GM21786 (cell line): ENCODE results near the gene EFHC1.
"Not testable (repeated sequence)": the region's sequence is repeated elsewhere in the genome, so short reads cannot be mapped to it uniquely, and the experiment has no call there.

ENCODE experiments used
- ATAC-seq: cut with Tn5 transposase; IDR thresholded peaks from one replicate; pipeline ENCODE4 v1.9.1; 2021; ENCODE audit not compliant: unreplicated experiment

EFHC1 gene

DNA sequence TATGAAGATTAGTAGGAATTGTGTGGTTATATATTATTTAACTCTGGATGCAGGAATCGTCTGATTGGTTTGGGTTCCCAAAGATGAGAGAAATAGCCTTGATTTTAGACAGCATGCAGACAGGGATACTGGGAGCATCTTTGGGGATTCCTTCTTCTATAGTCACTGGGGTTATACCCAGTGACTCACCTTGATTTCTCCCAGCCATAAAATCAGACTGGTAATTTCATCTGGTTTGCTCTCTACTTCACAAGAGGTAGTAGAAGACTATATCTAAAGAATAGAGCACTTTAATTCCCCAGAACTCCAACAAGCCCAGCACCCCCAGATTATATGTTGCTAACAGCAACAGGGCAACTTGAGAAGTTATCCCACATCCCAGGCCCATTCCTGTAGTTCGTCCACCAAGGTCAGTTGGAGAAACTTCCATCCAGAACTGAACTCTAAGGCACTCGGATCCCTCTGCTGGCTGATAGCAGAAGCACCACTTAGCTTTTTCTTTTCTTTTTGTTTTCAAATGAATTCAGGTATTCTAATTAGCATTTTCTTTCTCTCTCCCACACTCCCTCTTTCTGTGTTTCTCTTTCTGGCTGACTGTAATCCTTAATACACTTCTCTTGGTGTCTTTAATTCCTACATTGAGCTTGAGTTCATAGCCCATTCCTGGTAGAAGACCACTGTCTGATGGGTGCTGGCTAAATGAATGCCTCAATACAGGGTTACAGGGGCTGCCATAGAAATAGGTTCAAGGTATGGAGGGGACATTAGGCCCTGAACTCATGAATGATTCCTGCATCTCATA lies 20.4 kb upstream of the EFHC1 start:
- peak; percentile 46 for ATAC-seq

DNA sequence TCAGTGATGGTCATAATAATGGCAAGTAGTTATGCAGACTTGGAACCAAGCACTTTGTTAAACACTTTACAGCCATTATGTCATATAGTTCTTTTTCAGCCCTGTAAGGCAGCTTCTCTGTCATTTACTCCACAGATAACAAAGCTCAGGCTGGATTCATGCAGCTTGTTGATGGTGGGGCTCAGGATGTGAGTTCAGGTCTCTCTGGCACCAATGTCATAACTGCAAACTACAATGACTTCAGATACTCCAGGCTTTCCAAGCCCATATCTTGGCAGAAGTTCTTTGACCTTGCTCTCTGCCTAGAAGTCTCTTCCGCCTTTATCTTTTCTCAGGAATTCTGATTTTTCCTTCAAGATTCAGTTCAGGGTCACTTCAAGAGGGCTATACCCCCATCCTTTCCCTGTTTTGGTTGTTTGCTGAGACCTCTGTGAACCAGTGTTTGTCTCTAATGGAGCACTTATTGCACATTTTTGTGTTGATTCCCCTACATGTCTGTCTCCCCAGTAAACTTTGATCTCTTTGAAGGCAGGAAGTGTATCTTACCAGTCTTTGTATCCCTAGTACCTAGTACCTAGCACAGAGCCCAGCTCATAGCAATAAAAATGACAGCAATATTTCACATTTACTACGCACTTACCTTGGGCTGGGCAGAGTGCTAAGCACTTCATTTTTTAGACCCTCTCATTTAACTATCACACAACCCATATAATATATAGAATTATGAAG lies 19.7 kb upstream of the EFHC1 start:
- ATAC-seq: no peak

- no peak for ATAC-seq
These were observed 17.1 kb upstream of the EFHC1 start for GRCh38 chr6:52403086-52403485.

GRCh38 chr6:52403627-52404026 lies 16.5 kb upstream of the EFHC1 start:
- no peak for ATAC-seq

- ATAC-seq: no peak
These were observed 14.9 kb upstream of the EFHC1 start for GRCh38 chr6:52405243-52405642.

GRCh38 chr6:52407467-52407866 lies 12.7 kb upstream of the EFHC1 start:
- ATAC-seq: peak; percentile 65

GRCh38 chr6:52409499-52409898 lies 10.6 kb upstream of the EFHC1 start:
- ATAC-seq: no peak

- ATAC-seq: no peak
These were observed 9.2 kb upstream of the EFHC1 start for GRCh38 chr6:52410979-52411378.

- no peak for ATAC-seq
These were observed 8.2 kb upstream of the EFHC1 start for GRCh38 chr6:52411911-52412310.

GRCh38 chr6:52415333-52415732 lies 4.8 kb upstream of the EFHC1 start:
- no peak for ATAC-seq

GRCh38 chr6:52415917-52416628 lies 4.1 kb upstream of the EFHC1 start:
- ATAC-seq: no peak

DNA sequence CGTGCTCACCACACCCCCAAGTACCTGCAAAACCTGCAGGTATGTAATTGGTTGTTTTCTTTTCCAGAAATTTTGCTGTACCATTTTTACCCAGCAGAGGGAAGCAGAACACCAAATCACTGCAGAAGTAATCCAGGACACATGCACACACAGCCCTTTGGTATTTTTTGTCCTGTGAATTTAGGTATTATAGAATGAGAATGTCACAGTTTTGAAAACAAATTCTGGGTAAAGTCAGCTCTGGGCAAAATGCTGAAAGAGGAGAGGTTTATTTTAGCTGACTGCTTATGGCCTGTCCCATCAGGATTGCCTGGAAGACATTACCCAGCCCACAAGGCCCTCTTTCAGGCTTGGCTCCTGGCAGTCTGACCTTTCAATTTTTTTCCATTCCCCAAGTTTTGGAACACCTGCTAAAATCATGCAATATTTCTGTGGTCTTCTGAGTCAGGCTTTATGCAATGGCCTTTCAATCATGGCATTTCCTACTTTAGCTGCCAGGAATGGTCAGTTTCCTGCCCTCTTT lies 3.5 kb upstream of the EFHC1 start:
- ATAC-seq: no peak

- ATAC-seq: no peak
These were observed 2.4 kb upstream of the EFHC1 start for GRCh38 chr6:52417675-52418111.

- ATAC-seq: no peak
These were observed 1.5 kb upstream of the EFHC1 start for GRCh38 chr6:52418606-52419005.

DNA sequence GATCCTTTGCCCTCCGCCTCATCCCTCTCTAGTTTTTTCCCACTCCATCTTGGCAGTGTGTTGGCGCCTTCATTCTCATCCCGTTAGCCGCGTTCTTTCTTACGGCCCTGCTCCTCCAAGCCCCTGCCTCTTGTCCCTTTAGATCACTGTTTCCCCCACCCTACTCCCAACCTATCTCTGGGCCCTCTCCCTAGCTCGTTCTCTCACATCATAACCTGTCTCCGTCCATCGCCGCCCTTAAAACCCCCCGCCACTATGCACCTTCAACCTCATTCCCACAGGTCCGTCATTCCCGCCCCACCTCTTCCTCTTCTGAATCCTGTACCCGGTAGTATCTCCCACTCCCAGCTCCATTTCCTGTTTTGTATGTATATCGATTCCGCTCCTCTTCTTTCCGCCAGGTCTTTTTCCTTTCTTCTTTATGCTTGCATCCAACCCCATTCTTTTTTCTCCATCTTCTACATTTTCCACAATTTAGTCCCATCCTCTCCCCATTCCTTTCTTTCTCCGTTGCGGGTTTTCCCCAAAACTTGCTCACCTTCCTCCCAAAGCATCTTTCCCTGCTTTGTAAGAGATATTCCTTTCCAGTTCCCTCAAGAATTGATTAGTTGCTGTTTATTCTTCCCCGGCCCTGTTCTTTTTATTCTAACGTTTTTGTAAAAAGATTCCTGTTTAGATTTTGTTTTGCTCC lies 671 bp downstream of the EFHC1 start:
- no peak for ATAC-seq

DNA sequence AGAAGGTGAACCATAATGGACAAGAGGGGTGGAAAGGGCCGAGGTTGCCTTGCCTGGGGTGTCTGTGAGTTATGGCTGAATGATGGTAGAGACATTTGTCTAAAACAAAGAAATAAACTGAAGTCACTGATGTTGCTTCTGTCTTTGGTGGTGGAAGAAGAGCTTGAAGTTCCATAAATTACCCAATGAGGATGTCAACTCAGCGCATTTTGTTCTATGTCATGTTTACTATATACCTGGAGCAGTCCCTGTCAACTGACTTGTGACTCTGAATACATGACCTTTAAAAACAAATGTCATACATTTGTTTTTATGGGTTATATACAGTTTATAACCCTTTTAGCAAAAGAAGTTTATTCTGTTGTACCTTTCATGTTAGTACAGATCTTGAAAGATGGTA lies 2.0 kb downstream of the EFHC1 start:
- no peak for ATAC-seq

DNA sequence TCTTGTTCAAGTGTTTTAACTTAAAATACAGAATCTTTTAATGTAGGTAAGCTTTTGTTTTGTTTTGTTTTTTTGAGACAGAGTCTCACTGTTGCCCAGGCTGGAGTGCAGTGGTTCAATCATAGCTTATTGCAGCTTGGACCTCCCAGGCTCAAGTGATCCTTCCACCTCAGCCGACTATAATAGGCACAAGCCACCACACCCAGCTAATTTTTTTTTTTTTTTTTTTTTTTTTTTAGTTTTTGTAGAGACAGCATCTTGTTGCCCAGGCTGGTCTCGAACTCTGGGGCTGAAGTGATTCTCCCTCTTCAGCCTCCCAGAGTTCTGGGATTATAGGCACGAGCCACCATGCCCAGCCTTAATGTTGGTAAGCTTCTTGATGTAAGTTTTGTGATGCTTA lies 3.3 kb downstream of the EFHC1 start:
- ATAC-seq: no peak

GRCh38 chr6:52423971-52424381 lies 3.8 kb downstream of the EFHC1 start:
- no peak for ATAC-seq

DNA sequence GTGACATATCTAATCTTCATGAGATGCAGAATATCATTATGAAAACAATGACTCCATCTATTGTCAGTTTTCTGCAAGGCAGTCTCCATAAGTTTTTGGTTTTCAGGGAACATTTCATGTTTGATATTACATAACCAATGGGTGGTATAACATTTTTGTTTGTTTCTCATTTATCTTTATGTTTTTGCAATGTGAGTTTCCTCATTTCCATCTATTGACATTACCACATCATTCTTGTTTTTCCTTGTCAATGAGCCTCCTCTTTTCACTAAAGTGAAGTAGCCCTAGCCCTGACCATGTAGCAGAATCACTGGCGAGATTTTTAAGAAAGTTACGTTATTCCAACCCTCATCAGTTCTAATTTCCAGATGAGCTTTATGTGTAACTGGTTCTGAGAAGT lies 4.4 kb downstream of the EFHC1 start:
- no peak for ATAC-seq

- peak; percentile 60 for ATAC-seq
These were observed 6.5 kb downstream of the EFHC1 start for GRCh38 chr6:52426667-52427066.

GRCh38 chr6:52433294-52433693 lies 13.2 kb downstream of the EFHC1 start:
- ATAC-seq: not testable (repeated sequence)
